Bronchial epithelial cell (primary cell): ENCODE data around the gene CCDC150. TPM values are rescaled to one million over a fixed set of nuclear protein-coding genes. Genes with fewer than 3 reads are reported as not detected.
"Not testable (repeated sequence)": the region's sequence is repeated elsewhere in the genome, so short reads cannot be mapped to it uniquely, and the experiment has no call there.

Experiments used
- DNase-seq: peaks from one replicate; pipeline ENCODE4 v3.0.0-alpha.2; 2010; ENCODE audit warnings: low read depth
- FAIRE-seq: peaks from 2 replicates; lab custom pipeline; 2011; peaks lifted over from hg19 to GRCh38; lab: Jason Lieb, UNC
- H3K27me3 ChIP-seq: 2 replicates; pipeline ENCODE4 v1.5.1; 2011; ENCODE audit warnings: low read length; ENCODE audit not compliant: control insufficient read depth, insufficient read depth
- H3K36me3 ChIP-seq: 2 replicates; pipeline ENCODE4 v1.5.1; 2011; ENCODE audit warnings: low read length; ENCODE audit not compliant: control insufficient read depth, insufficient read depth
- H3K4me3 ChIP-seq: 2 replicates; pipeline ENCODE4 v1.5.1; 2011; ENCODE audit warnings: mild to moderate bottlenecking, low read depth, low read length, control low read depth
- CTCF ChIP-seq: IDR thresholded peaks from 2 replicates; pipeline ENCODE4 v1.5.1; 2011; ENCODE audit warnings: mild to moderate bottlenecking, moderate library complexity, low read length, control low read depth, inconsistent platforms; ENCODE audit not compliant: insufficient read depth, severe bottlenecking
- total RNA-seq: library from RNA; depleted of rRNA; stranded (reverse); fragments of >200 nt; gene quantifications from 2 replicates; pipeline ENCODE4 v1.2.1, GENCODE V29; 2014

Gene CCDC150
- total RNA-seq, 1 donor from 2014 or later: 2.4 TPM

GRCh38 chr2:196729418-196729817, 89.9 kb downstream of the CCDC150 start:
- TF ChIP-seq CTCF: no peak
- DNase-seq: no peak
- Histone ChIP-seq H3K36me3 (no peaks in the 10 kb centered on the region), H3K27me3 (no peaks in the 10 kb centered on the region), H3K4me3 (no peak overlapping the region)
- FAIRE-seq: no peak

GRCh38 chr2:196736646-196737045, 97.1 kb downstream of the CCDC150 start:
- not testable (repeated sequence) for H3K36me3 ChIP-seq, DNase-seq, H3K4me3 ChIP-seq, FAIRE-seq, H3K27me3 ChIP-seq

GRCh38 chr2:196737046-196737445, 97.5 kb downstream of the CCDC150 start:
- no peak for TF ChIP-seq CTCF
- DNase-seq: no peak
- no peaks in the 10 kb centered on the region for H3K27me3 ChIP-seq
- no peak for FAIRE-seq
- no peak overlapping the region for H3K4me3 ChIP-seq
- H3K36me3 ChIP-seq: no peaks in the 10 kb centered on the region

GRCh38 chr2:196739031-196739430, 99.5 kb downstream of the CCDC150 start:
- DNase-seq (no peak), FAIRE-seq (no peak)
- Histone ChIP-seq H3K4me3 (no peak overlapping the region), H3K27me3 (no peaks in the 10 kb centered on the region), H3K36me3 (no peaks in the 10 kb centered on the region)
- TF ChIP-seq CTCF: no peak

GRCh38 chr2:196742216-196742615, 102.7 kb downstream of the CCDC150 start:
- no peak for FAIRE-seq
- H3K36me3 ChIP-seq: no peaks in the 10 kb centered on the region
- H3K27me3 ChIP-seq: no peaks in the 10 kb centered on the region
- H3K4me3 ChIP-seq: no peak overlapping the region
- no peak for DNase-seq
- no peak for TF ChIP-seq CTCF

GRCh38 chr2:196742685-196743084, 103.2 kb downstream of the CCDC150 start:
- Histone ChIP-seq H3K36me3 (no peaks in the 10 kb centered on the region), H3K27me3 (no peaks in the 10 kb centered on the region), H3K4me3 (no peak overlapping the region)
- no peak for TF ChIP-seq CTCF
- no peak for DNase-seq
- FAIRE-seq: no peak
